ENCODE data around the gene ABAT. TPM values are rescaled to one million over a fixed set of nuclear protein-coding genes. Genes with fewer than 3 reads are reported as not detected.
A peak's percentile ranks its signal among the peaks of the same experiment; 100 is the strongest.

ABAT gene
- total RNA-seq, 4 donors from 2014 or later: 8.3 to 33.5 (median 29.0) TPM

- peaks cover 0 to 90% (median 0%) of the 10 kb centered on the region in 3 donors for H3K36me3 ChIP-seq
These were observed 44.0 kb upstream of the ABAT start for GRCh38 chr16:8630255-8630953.

GRCh38 chr16:8631373-8631772 lies 43.0 kb upstream of the ABAT start:
- TF ChIP-seq CTCF (IDR thresholded peaks at IDR 0.05) (no peak), POLR2A (IDR thresholded peaks at IDR 0.05) (no peak)
- H3K36me3 ChIP-seq: peaks cover 0 to 90% (median 0%) of the 10 kb centered on the region in 3 donors

More at GRCh38 chr16:8630255-8630953, 44.0 kb upstream of the ABAT start:
- Histone ChIP-seq H3K4me3 (no peak overlapping the region), H3K27me3 (no peaks in the 10 kb centered on the region), H3K27ac (no peak overlapping the region), H3K9me3 (no peaks in the 10 kb centered on the region), H3K4me1 (no peaks in the 10 kb centered on the region)
- TF ChIP-seq CTCF (IDR thresholded peaks at IDR 0.05) (no peak), POLR2A (IDR thresholded peaks at IDR 0.05) (no peak)
- DNase-seq: no peak

GRCh38 chr16:8631818-8632465 lies 42.5 kb upstream of the ABAT start:
- no peak for DNase-seq
- H3K27ac ChIP-seq: peak overlapping the region in 1 of 4 donors; percentile 54

More at GRCh38 chr16:8631373-8631772, 43.0 kb upstream of the ABAT start:
- no peak for DNase-seq
- Histone ChIP-seq H3K9me3 (no peaks in the 10 kb centered on the region), H3K27ac (no peak overlapping the region), H3K4me1 (no peaks in the 10 kb centered on the region), H3K4me3 (no peak overlapping the region), H3K27me3 (no peaks in the 10 kb centered on the region)

GRCh38 chr16:8632675-8633182 lies 41.7 kb upstream of the ABAT start:
- Histone ChIP-seq H3K4me1 (no peaks in the 10 kb centered on the region), H3K4me3 (no peak overlapping the region), H3K36me3 (peaks cover 0 to 91% (median 0%) of the 10 kb centered on the region in 3 donors), H3K9me3 (no peaks in the 10 kb centered on the region), H3K27me3 (no peaks in the 10 kb centered on the region), H3K27ac (peak overlapping the region; percentile 17 to 39 (median 31))
- DNase-seq: no peak
- TF ChIP-seq CTCF (IDR thresholded peaks at IDR 0.05): no peak
- TF ChIP-seq POLR2A (IDR thresholded peaks at IDR 0.05): no peak

More at GRCh38 chr16:8631818-8632465, 42.5 kb upstream of the ABAT start:
- Histone ChIP-seq H3K4me3 (no peak overlapping the region), H3K27me3 (no peaks in the 10 kb centered on the region), H3K9me3 (no peaks in the 10 kb centered on the region), H3K4me1 (no peaks in the 10 kb centered on the region), H3K36me3 (peaks cover 0 to 91% (median 0%) of the 10 kb centered on the region in 3 donors)
- TF ChIP-seq POLR2A (IDR thresholded peaks at IDR 0.05) (no peak), CTCF (IDR thresholded peaks at IDR 0.05) (no peak)

- peaks cover 0 to 86% (median 0%) of the 10 kb centered on the region in 3 donors for H3K36me3 ChIP-seq
- DNase-seq: no peak
- TF ChIP-seq CTCF (IDR thresholded peaks at IDR 0.05): peak in 2 of 6 experiments; percentile 25 to 34
- no peak for TF ChIP-seq POLR2A (IDR thresholded peaks at IDR 0.05)
These were observed 39.3 kb upstream of the ABAT start for GRCh38 chr16:8634991-8635736.

More at GRCh38 chr16:8634991-8635736, 39.3 kb upstream of the ABAT start:
- Histone ChIP-seq H3K27ac (no peak overlapping the region), H3K9me3 (no peaks in the 10 kb centered on the region), H3K4me3 (no peak overlapping the region), H3K4me1 (no peaks in the 10 kb centered on the region), H3K27me3 (no peaks in the 10 kb centered on the region)

Data from Peyer's patch (tissue), 4 donors.